GM21515 (cell line): ENCODE measurements around the gene MRGPRD.
"Not testable (repeated sequence)": the region's sequence is repeated elsewhere in the genome, so short reads cannot be mapped to it uniquely, and the experiment has no call there.

Source experiments
- ATAC-seq: cut with Tn5 transposase; IDR thresholded peaks from one replicate; pipeline ENCODE4 v1.9.1; 2021; ENCODE audit not compliant: unreplicated experiment

Gene MRGPRD

DNA sequence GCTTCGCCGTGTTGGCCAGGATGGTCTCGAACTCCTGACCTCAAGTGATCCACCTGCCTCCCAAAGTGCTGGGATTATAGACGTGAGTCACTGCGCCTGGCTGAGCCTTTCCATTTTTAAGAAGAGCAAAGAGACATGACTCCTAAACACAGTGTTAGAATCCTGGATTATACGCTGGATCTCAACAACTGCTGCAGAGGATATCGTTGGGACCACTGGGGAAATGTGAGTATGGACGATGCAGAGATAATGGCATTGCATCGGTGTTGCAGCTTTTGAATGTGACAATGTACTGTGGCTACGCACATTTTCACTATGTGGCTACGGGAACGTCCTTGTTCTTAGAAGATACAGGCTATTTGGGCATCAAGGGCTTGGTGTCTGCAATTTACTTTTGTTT is 26.0 kb upstream of the MRGPRD start:
- ATAC-seq, result no peak

DNA sequence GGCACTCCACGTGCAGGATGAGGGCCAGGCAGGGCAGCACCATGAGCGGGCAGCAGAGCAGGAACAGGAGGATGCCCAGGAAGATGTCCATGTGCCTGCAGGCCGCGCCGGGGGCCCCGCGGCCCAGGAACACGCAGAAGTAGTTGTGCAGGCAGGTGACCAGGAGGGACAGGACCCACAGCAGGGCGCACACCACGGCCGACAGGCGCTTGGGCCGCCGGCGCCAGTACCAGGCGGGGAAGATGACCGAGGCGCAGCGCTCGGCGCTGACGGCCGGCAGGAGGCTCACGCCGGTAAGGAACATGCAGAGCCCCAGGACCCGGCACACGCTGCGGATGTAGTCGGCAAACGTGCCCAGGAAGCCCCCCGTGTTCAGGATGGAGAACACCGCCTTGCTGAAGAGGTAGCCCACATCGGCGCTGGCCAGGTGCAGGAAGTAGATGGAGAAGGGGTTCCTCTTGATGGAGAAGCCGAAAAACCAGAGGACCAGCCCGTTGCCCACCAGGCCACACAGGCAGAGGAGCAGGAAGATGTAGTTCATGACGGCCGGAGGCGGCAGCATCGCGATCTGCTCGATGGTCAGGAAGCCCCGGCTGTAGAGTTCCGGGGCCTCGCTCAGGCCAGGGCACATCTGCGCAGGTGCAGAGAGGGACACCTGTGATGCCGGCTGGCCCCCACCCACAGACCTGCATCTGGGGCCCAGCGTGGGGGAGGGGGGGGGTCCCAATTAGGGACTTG is 25.0 kb upstream of the MRGPRD start:
- ATAC-seq, result no peak

DNA sequence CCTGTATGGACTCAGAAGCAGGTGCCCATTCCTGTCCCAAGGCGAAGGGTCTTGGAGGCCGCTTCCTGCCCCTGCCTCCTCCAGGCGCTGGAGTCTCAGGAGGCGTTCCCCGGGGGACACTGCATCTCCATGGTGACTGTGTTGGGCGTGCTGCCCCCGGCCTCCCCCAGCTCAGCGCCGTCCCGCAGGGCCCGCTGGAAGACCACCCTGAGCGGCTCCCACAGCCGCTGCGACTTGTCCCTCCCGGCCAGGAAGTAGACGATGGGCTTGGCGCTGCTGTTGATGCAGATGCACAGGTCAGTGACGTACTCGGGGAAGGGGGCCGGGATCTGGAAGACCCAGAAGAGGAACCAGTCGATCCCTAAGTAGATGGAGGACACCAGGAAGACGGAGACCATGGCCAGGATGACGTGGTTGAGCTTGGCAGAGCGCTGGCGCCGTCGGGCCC is 24.4 kb upstream of the MRGPRD start:
- ATAC-seq, result no peak

DNA sequence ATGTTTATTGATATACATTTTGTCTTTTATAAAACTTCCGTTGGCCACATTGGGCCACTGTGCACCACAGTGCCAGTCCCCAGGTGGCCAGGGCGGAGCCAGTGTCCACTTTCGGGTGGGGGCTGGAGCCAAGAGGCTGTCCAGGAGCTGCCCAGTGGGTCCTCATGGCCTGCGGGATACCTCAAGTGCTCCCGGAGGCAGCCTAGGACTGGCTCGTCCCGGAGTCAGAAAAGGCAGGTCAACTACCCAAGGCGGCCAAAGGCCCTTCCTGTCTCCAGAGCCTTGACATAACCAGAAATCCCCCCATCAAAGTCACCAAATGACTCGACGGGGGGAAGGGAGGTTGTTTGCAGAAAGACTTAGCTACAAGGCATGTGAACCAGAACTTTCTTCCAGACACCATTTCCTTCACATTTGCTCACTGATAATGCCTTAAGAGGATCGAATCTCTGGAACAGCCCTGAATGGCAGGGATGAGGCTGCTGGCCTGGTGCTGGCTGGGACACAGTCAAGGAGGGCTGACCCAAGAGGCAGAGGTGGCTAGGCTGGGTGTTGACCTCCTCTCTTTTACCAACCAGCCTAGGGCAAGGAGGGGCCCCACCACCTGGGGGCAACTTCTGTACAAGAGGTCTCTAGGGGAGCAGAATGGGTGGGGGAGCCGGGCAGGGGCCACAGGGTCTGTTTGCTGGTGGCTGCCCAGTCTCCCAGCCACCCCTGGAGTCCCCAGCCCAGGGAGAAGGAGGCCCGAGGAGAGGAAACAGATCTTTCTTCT is 23.8 kb upstream of the MRGPRD start:
- no peak for ATAC-seq

DNA sequence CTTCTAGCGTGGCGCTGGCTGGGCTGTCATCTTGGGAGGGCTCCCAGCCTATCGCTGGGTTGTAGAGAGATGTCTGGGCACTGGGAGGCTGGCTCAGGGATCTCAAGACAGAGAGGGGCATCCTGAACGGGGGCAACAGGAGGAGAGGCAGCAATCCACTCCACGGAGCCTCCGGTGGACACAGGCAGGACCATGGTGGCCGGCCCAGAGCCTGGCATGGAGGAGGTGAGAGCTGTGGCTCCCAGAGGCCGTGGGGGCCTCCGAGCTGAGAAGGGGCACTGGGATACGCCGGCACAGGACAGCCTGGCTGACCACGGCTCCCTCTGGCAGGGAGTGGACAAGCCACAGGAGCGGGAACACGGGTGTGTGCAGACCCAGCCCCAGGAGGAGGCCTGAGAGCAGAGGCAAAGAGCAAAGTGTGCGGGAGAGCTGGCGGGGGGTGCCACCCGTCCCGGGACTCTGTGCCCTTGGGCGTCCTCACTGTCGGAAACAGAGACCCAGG is 23.1 kb upstream of the MRGPRD start:
- no peak for ATAC-seq

DNA sequence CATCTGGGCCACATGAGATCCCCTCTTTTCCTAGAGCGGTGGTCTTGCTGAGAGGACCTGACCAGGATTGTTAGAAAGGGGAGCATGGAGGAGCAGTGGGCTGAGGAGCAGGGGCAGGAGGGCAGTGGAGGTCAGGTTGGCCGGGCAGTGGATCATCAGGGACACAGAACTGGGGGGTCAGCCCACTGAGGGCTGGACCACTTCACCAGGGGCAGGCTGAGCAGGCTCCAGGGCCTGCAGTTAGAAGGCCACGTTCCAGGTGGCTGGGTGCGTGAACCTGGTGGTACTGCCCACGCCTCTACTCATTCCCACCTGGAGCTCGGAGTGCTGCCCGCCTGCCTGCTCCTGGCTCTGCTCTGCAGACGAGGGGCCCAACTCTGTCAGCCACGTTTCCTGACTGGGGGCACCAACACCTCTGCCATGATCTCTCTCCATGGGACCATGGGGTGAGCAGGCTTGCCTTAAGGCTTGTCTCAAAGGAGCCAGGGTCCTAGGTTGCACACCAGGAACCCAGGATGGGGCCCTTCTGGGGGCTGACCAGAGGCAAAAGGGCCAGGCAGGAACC is 22.6 kb upstream of the MRGPRD start:
- ATAC-seq, result no peak

DNA sequence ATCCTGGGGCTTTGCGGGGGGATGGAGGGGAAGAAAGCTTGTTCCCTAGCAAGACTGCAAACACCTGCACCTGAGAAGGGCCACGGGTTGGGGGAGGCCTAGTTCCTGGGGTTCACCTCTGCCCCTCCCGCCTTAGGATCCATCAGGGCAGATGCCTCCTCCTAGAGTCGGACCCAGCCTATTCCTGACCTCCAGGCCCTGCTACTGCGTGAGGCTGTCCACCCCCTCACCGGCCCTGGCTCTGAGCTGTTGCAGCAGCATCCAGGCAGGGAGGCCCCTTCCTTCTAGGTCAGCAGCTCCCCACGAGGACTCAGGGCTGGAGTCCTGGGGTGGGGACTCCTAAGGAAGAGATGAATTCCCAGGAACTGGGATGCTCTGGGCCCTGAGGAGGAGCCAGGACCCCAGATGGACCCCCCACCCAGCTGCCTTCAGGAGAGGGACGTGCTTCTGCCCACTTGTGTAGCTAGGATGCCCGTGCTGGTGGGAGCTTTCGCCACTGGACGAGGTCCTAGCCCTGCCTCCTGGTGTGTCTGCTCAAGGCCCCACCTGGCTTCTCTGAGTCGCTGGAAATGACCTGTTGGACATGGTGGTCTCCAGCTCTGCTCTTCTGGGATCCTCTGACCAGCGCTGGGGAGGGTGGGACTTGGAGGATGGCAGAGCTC is 21.9 kb upstream of the MRGPRD start:
- no peak for ATAC-seq

DNA sequence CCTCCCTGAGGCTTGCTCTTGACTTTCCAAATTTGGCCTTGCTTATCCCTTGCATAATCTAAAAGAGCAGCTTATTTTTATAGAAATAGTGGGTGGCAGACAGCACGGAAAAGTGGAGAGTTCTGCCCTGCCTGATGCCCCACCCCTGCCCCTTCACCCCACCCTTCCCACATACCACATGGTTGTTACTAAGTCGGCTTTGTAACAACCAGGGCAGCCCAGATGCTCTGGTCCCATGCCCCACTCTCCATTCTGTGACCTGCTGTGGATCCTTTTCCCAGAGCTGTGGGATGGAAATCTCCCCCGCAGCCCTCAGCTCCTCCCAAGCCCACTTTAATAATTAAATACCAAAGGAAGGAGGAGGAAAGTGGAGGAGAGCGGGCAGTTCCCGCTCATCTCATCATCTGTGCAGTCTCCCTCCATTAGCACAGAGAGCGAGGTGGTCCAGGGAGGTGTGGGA is 21.4 kb upstream of the MRGPRD start:
- ATAC-seq, result no peak

DNA sequence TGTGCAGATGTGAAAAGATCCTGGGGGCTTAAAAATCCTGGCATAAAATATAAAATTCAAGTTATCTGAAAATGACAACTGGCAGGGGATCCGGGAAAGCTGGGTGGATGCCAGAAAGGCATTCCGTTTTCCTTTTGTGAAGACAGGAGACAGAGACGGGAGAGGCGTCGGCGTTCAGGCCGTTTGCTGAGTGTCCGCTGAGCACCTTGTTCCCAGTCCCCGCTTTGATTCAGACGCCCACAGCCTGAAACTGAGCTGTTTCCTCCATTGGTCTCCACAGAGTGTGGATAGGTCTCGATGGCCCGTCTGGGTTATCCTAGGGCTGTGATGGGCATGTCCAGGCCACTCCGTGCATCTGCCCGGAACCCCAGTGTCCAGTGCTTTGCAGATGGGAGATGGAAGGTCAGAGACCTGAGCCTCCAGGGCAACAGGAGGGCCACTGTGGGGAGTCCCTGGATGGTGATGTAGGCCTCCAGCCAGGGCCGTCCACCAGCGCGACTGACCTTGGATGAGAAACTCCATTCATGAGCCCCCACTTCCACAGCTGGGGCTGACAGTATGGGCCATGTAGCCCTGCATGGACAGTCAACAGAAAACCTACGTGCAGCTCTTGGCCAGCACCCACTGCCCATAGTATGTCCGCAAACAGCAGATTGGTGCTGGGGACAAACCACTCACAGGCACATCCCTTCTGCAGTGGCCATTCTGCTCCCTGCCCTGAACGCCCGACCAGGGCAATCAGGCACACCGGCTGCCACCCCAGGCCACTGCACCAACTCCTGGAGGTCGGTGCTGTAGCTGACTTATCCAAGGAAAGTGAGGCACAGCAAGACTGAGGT is 20.7 kb upstream of the MRGPRD start:
- ATAC-seq, result no peak

DNA sequence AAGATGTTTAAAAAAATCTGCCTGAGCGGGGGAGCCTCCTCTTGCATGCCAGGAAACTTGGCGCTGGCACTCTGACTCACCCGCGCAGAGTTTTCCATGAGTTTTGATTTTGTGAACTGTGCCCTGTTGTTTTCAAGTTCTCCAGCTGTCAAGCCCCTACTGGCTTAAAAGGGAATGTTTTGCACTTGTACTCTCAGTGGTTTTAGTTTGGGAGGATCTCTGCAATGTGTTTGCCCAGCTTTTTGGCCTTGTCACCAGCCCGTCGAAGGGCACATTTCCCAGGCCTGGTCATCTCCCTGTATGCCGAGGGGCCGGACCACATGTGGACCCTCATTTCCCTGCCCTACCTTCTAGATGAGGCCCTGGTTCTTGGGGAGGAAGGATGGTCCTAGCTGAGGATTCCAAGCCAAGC is 20.1 kb upstream of the MRGPRD start:
- no peak for ATAC-seq

DNA sequence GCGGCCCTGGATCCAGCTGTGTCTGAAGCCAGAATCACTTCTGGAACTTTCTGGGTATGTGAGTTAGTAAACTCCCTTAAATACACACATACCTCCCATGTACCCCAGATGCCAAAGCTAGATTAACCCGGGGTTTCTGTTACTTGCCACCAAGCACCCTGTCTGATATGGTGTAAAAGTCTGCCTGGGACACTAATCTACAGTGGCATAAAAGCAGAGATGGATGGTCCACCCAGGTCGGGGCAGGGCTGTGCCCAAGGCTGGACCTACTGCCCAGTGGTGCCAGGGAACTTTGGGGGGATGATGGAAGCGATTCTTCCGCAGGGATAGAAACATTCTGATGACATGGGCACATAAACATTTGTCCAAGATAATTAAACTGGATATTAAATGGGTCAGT is 19.6 kb upstream of the MRGPRD start:
- no peak for ATAC-seq

DNA sequence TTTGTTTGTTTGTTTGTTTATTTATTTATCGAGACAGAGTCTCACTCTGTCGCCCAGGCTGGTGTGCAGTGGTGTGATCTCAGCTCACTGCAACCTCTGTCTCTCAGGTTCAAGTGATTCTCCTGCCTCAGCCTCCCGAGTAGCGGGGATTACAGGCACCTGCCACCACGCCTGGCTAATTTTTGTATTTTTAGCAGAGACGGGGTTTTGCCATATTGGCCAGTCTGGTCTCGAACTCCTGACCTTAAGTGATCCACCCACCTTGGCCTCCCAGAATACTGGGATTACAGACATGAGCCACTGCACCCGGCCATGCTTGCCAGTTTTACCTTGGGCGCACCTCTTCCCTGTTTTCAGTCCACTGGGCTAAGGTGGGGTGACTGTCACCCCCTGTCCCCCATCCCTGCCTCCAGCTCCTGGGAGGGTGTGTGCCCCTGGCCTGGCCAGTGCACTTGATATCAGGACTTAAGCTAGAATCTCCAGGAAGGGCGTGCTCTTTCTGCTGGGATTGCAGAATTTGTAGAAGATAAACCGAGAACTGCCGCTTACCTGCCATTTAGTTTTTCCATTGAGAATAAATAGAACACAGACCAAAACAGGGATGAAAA is 19.1 kb upstream of the MRGPRD start:
- ATAC-seq, result not testable (repeated sequence)

DNA sequence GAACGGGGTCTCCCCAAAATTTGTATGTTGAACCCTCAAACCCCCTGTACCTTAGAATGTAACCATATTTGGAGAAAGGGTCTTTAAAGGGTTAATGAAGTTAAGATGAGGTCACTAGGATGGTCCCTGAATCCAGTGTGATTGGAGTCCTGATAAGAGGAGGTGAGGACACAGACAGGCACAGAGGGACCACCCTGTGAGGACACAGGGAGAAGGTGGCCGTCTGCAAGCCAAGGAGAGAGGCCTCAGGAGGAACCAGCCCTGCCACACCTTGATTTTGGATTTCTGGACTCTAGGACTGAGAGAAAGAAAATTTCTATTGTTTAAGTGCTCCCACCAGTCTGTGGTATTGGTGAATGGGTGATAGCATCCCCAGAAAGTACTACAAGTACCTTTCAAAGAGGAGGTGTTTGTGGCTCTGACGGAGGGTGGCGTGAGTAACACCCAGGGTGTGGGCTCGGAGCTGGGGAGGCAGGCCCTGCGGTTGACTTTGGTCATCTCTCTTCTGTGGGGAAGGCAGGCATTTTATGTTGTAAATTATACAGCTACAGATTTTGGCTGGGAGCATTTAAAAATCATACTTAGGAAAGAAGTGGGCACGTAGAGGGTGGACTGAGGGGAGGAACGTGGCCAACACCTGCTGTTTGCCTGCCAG is 18.4 kb upstream of the MRGPRD start:
- ATAC-seq, result no peak

DNA sequence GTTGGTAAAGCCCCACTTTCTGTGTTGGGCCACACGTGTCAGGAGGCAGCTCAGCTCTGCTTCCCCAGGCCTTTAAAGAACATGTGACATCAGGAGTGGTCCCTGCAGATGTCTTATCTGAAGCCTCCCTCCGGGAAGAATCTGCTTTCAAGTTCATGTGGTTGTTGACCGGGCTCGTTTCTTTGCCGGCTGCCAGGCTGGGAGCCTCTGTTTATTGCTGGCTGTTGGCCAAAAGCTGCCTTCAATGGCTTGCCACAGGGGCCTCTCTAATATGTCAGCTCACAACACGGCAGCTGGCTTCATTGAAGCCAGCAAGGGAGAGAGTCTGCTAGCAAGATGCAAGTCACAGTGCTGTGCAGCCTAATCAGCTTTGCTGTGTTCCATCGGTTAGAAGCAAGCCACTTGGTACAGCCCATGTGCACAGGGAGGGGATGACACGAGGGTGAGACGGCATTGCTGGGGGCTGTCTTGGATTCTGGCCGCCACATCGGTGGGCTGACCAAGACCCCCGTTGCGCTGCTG is 17.7 kb upstream of the MRGPRD start:
- no peak for ATAC-seq

DNA sequence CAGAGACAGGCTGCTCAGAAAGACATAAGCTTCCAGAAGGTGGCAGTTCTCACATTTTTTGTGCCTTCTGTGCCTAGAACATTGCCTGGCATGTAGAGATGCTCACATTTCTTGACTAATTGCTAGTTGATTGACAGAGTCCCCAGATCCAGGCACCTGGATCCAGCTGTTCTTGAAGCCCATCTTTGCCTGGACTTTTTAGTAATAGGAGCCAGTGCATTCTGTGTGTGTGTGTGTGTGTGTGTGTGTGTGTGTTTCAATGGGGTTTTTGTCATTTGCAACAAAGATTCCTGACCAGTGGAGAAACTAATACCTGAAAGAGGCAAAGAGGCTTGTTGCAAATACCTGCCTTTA is 17.2 kb upstream of the MRGPRD start:
- ATAC-seq, result no peak

DNA sequence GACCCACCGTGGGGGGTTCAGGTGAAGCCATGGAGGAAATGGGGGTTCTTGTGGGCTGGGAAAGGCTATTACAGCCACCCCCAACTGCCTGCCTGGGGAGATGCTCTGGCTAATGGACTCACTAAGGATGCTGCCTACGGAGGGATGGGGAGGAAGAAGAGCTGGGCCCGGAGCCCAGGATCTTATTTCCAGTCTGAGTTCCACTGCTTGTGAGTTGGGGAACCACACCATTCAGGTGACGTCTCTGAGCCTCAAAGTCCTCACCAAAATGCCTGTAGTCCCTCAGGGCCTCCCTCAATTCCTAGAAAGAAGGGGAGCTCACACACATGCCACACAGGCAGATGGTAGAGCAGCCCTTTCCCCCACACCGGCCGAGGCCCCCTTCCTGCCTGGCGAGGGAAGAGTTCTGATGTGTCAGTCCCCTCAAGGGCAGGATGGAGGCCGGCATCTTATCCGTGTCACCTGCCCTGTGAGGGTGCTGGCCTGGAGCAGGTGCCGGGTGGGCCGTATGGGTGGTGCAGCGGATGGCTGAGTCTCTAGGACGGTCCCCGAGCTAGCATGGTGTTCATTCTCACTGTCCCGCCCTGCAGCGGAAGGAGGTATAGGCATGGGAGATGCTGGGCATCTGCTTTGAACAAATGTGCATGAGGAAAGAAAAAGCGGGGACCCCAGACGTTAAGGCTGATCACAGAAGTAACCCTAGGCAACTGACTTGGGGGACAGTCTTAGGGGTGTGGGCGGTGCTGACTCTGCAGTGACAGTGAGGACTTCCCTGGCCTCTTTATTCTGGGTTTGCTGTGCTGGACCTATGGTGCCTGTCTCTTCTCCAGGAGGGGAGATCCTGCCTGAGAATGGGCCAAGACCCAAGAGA is 16.6 kb upstream of the MRGPRD start:
- ATAC-seq, result no peak

DNA sequence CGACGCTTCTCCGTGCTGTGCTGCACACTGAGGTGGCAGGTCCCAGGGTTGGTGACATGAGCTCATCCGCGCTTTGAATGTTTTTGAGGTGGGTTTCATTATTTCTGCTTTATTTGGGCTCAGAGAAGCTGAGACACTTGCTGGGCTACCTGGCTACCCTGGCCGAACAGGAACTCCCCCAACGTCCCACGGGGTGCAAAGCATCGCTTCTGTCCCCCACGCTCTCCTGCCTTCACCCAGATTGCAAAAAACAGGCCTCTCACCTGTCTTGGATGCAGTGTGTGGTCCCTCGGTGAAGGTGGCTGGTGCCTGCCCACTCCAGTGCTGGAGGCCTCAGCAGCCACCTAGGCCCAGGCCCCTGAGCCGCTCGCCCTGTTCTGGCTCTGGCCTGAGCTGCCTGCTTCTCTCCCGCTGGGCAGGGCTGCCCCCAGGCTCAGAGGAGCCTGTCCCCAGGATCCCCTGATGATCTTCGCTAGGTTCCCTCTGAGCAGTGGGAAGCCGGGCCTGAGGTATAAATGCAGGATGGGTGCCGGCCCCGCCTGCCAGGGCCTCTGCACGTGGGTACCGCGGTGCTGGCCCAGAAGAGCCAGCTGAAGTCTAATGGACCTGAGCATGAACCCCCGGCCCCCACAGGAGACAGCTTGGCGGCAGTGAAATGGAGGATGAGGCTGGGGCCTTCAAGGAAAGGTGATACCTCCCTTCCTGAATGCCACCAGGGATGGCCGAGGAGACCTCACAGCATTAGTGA is 15.8 kb upstream of the MRGPRD start:
- no peak for ATAC-seq

DNA sequence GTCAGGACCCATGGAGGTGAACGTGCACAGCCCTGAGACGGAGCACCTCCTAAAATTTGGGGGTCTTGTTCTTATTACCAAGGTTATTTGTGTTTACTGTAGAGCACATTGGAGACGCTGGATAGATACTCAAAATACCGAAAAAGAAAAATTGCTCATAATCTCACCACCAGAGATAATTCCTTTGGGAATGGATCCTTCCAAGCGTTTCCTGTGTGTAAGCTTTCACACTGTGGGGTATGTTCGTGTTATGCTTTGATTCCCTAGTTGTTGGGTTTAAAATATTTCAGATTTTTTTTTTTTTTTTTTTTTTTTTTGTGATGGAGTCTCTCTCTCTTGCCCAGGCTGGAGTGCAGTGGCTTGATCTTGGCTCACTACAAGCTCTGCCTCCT is 14.1 kb upstream of the MRGPRD start:
- no peak for ATAC-seq
